ENCODE measurements around the gene AHDC1. TPM values are rescaled to one million over a fixed set of nuclear protein-coding genes. Genes with fewer than 3 reads are reported as not detected.

Gene AHDC1
- total and polyA plus RNA-seq, 2 experiments from 2014 or later = 3.9 to 5.3 TPM

GRCh38 chr1:27561124-27561899, 42.6 kb downstream of the AHDC1 start:
- Histone ChIP-seq H3K79me2 (ENCODE audit: insufficient read depth) (peaks cover 88% of the 10 kb centered on the region), H3K9me2 (ENCODE audit: insufficient read depth) (no peaks in the 10 kb centered on the region), H3K36me3 (ENCODE audit: low read depth) (no peaks in the 10 kb centered on the region), H3K4me2 (ENCODE audit: unreplicated experiment) (peak overlapping the region; percentile 15), H3F3A (ENCODE audit: insufficient read depth) (peaks cover 11% of the 10 kb centered on the region), H3K27ac (no peak overlapping the region), H3K27me3 (replicated peaks; ENCODE audit: insufficient read depth) (no peaks in the 10 kb centered on the region), H3K4me1 (ENCODE audit: insufficient read depth) (peaks cover 39% of the 10 kb centered on the region), H4K20me1 (ENCODE audit: insufficient read depth) (no peaks in the 10 kb centered on the region), H2AFZ (no peak overlapping the region), H3K4me3 (no peak overlapping the region), H3K9me3 (ENCODE audit: low read depth) (no peaks in the 10 kb centered on the region), H3K9ac (peak overlapping the region; percentile 15; the same call in 1 of the 2 replicates)
- no peak for TF ChIP-seq EZH2phosphoT487 (IDR thresholded peaks at IDR 0.05; ENCODE audit: insufficient read depth, low read depth)
- no peak for TF ChIP-seq EZH2 (IDR thresholded peaks at IDR 0.05; ENCODE audit: insufficient read depth, poor library complexity, severe bottlenecking)
- in situ Hi-C loops (cut with MboI) = no loop called here
- WGBS, 2 experiments (ENCODE audit: low coverage in 1 of 2, low lambda C conversion rate in 2 of 2, missing lambda C conversion rate in 2 of 2) = 31 to 36% methylated on average over 9 of the region's 9 CpGs
- no peak for DNase-seq

GRCh38 chr1:27560268-27561123, 43.4 kb downstream of the AHDC1 start:
- in situ Hi-C loops (cut with MboI) = no loop called here
- peak overlapping the region; percentile 15 for H3K4me2 ChIP-seq (ENCODE audit: unreplicated experiment)

GRCh38 chr1:27559466-27560030, 44.4 kb downstream of the AHDC1 start:
- H3K9ac ChIP-seq = no peak overlapping the region
- no peaks in the 10 kb centered on the region for H4K20me1 ChIP-seq (ENCODE audit: insufficient read depth)
- TF ChIP-seq EZH2 (IDR thresholded peaks at IDR 0.05; ENCODE audit: insufficient read depth, poor library complexity, severe bottlenecking) = no peak
- DNase-seq = no peak
- no peaks in the 10 kb centered on the region for H3K27me3 ChIP-seq (replicated peaks; ENCODE audit: insufficient read depth)
- no peak overlapping the region for H3K4me2 ChIP-seq (ENCODE audit: unreplicated experiment)
- no peaks in the 10 kb centered on the region for H3K9me2 ChIP-seq (ENCODE audit: insufficient read depth)
- H3F3A ChIP-seq (ENCODE audit: insufficient read depth) = peaks cover 18% of the 10 kb centered on the region
- H3K9me3 ChIP-seq (ENCODE audit: low read depth) = no peaks in the 10 kb centered on the region
- H3K4me3 ChIP-seq = no peak overlapping the region
- no peaks in the 10 kb centered on the region for H3K36me3 ChIP-seq (ENCODE audit: low read depth)
- no peak overlapping the region for H3K27ac ChIP-seq
- peaks cover 73% of the 10 kb centered on the region for H3K79me2 ChIP-seq (ENCODE audit: insufficient read depth)
- H3K4me1 ChIP-seq (ENCODE audit: insufficient read depth) = peaks cover 44% of the 10 kb centered on the region
- in situ Hi-C loops (cut with MboI) = no loop called here
- H2AFZ ChIP-seq = no peak overlapping the region
- 81 to 83% methylated on average over 8 of the region's 8 CpGs for WGBS, 2 experiments (ENCODE audit: low coverage in 1 of 2, low lambda C conversion rate in 2 of 2, missing lambda C conversion rate in 2 of 2)

More at GRCh38 chr1:27560268-27561123, 43.4 kb downstream of the AHDC1 start:
- no peak overlapping the region for H3K27ac ChIP-seq
- peaks cover 13% of the 10 kb centered on the region for H3F3A ChIP-seq (ENCODE audit: insufficient read depth)
- no peak overlapping the region for H2AFZ ChIP-seq
- DNase-seq = no peak
- TF ChIP-seq EZH2 (IDR thresholded peaks at IDR 0.05; ENCODE audit: insufficient read depth, poor library complexity, severe bottlenecking) = no peak
- TF ChIP-seq EZH2phosphoT487 (IDR thresholded peaks at IDR 0.05; ENCODE audit: insufficient read depth, low read depth) = no peak
- peaks cover 37% of the 10 kb centered on the region for H3K4me1 ChIP-seq (ENCODE audit: insufficient read depth)
- H3K4me3 ChIP-seq = no peak overlapping the region
- peaks cover 82% of the 10 kb centered on the region for H3K79me2 ChIP-seq (ENCODE audit: insufficient read depth)
- no peaks in the 10 kb centered on the region for H3K9me3 ChIP-seq (ENCODE audit: low read depth)
- no peaks in the 10 kb centered on the region for H4K20me1 ChIP-seq (ENCODE audit: insufficient read depth)
- H3K9ac ChIP-seq = no peak overlapping the region
- no peaks in the 10 kb centered on the region for H3K27me3 ChIP-seq (replicated peaks; ENCODE audit: insufficient read depth)
- H3K9me2 ChIP-seq (ENCODE audit: insufficient read depth) = no peaks in the 10 kb centered on the region
- WGBS, 2 experiments (ENCODE audit: low coverage in 1 of 2, low lambda C conversion rate in 2 of 2, missing lambda C conversion rate in 2 of 2) = 40 to 44% methylated on average over 13 of the region's 13 CpGs
- H3K36me3 ChIP-seq (ENCODE audit: low read depth) = no peaks in the 10 kb centered on the region

- no peak overlapping the region for H2AFZ ChIP-seq
- in situ Hi-C loops (cut with MboI) = no loop called here
- DNase-seq = no peak
- no peak overlapping the region for H3K9ac ChIP-seq
- peaks cover 66% of the 10 kb centered on the region for H3K79me2 ChIP-seq (ENCODE audit: insufficient read depth)
- H3K9me3 ChIP-seq (ENCODE audit: low read depth) = no peaks in the 10 kb centered on the region
- H3K27me3 ChIP-seq (replicated peaks; ENCODE audit: insufficient read depth) = no peaks in the 10 kb centered on the region
- no peak overlapping the region for H3K4me3 ChIP-seq
- peaks cover 30% of the 10 kb centered on the region for H3K4me1 ChIP-seq (ENCODE audit: insufficient read depth)
- peak overlapping the region; percentile 56 for H3K27ac ChIP-seq
- no peak for TF ChIP-seq EZH2 (IDR thresholded peaks at IDR 0.05; ENCODE audit: insufficient read depth, poor library complexity, severe bottlenecking)
- no peak for TF ChIP-seq EZH2phosphoT487 (IDR thresholded peaks at IDR 0.05; ENCODE audit: insufficient read depth, low read depth)
- peaks cover 22% of the 10 kb centered on the region for H3F3A ChIP-seq (ENCODE audit: insufficient read depth)
- H4K20me1 ChIP-seq (ENCODE audit: insufficient read depth) = no peaks in the 10 kb centered on the region
- H3K4me2 ChIP-seq (ENCODE audit: unreplicated experiment) = no peak overlapping the region
- no peaks in the 10 kb centered on the region for H3K36me3 ChIP-seq (ENCODE audit: low read depth)
- no peaks in the 10 kb centered on the region for H3K9me2 ChIP-seq (ENCODE audit: insufficient read depth)
- WGBS, 2 experiments (ENCODE audit: low coverage in 1 of 2, low lambda C conversion rate in 2 of 2, missing lambda C conversion rate in 2 of 2) = 35 to 39% methylated on average over 10 to 11 of the region's 11 CpGs
Measured at GRCh38 chr1:27557596-27558340, 46.2 kb downstream of the AHDC1 start.
